Pancreas (tissue), 10 donors: Measurements from ENCODE around the gene CLEC1B. TPM values are rescaled to one million over a fixed set of nuclear protein-coding genes. Genes with fewer than 3 reads are reported as not detected.
"Not testable (repeated sequence)": the region's sequence is repeated elsewhere in the genome, so short reads cannot be mapped to it uniquely, and the experiment has no call there.

Experiments used
- ATAC-seq, 4 donors: fragments of 200-7000 bp; cut with Tn5 transposase; one replicate each; pipeline versions ENCODE4 v1.8.0 to v1.9.1; 2020; ENCODE audit warnings: mild to moderate bottlenecking in 4 of 4, moderate library complexity in 4 of 4
- DNase-seq, 6 donors: peaks; one replicate each; pipeline ENCODE4 v3.0.0-alpha.2; 2020
- FAIRE-seq: peaks from 2 replicates; lab custom pipeline; 2012; peaks lifted over from hg19 to GRCh38; lab: Jason Lieb, UNC
- H3K27ac ChIP-seq, 4 donors: fragments of 200-600 bp; sonication (generic); 1 replicate in 3 of 4; 2 replicates in 1 of 4; pipeline versions ENCODE4 v1.5.0 to v1.8.0; 2020
- H3K27me3 ChIP-seq, 4 donors: fragments of 200-600 bp; one replicate each; pipeline ENCODE4 v1.8.0; 2021
- H3K36me3 ChIP-seq, 3 donors: fragments of 200-600 bp; sonication (generic) in 1 of 3; one replicate each; pipeline versions ENCODE4 v1.5.0 to v1.8.0; 2020 to 2021
- H3K4me1 ChIP-seq, 3 donors: fragments of 200-600 bp; one replicate each; pipeline ENCODE4 v1.8.0; 2021
- H3K4me3 ChIP-seq, 4 donors: fragments of 200-600 bp; sonication (generic) in 2 of 4; one replicate each; pipeline versions ENCODE4 v1.5.0 to v1.8.0; 2020 to 2021
- H3K9me3 ChIP-seq, 4 donors: fragments of 200-600 bp; one replicate each; pipeline ENCODE4 v1.8.0; 2021
- CTCF ChIP-seq, 4 donors: fragments of 200-600 bp; sonication (generic) in 3 of 4; IDR thresholded peaks; one replicate each; pipeline versions ENCODE4 v1.5.0 to v1.8.0; 2021; ENCODE audit warnings: antibody characterized with exemption in 4 of 4
- WGBS, 2 donors: extraction: QIAGEN DNeasy Blood & Tissue Kit; methylation state at CpG; one replicate each; pipeline ENCODE4 v1.1.7; 2013; 5-methylcytosine and 5-hydroxymethylcytosine counted together
- intact Hi-C, 3 donors: fragments of 100-400 bp; cut with DNase I; formaldehyde crosslinking; loops; one replicate each; pipeline versions ENCODE4 v1.11.1 to v1.14.2; 2022
- polyA plus RNA-seq, 2 donors: library from polyadenylated mRNA; stranded (reverse); fragments of 200-250 nt; gene quantifications; one replicate each; pipeline ENCODE4 v1.2.3, GENCODE V29; 2013
- total RNA-seq, 6 donors: library from RNA; stranded (reverse); fragmentation: NEBNext Ultra II Directional in 4 of 6; extraction: Animal tissue kit (Norgen Biotek cat#: 25700) in 4 of 6; gene quantifications; one replicate each; pipeline versions ENCODE4 v1.2.1 to v1.2.4, GENCODE V29; 2021 to 2023
- donor health status: healthy with polysubstance abuse.
- donor health status: DM: no; HTN: no; CAD: no; lungs with moderate emphysema.
- donor health status: DM: no; HTN: no; CAD: no.
- donor health status: control.
- donor health status: control.
- donor health status: Bipolar disorder and iron deficiency.
- donor health status: DM: yes; HTN: yes; CAD: no.
- donor health status: DM: no; HTN: no; CAD: no.
- donor health status: DM: no; HTN: no; CAD: no.
- donor health status: DM: yes; HTN: yes; CAD: no.

CLEC1B gene
- total and polyA plus RNA-seq, 8 donors, result 0.02 TPM; not detected in 7

DNA sequence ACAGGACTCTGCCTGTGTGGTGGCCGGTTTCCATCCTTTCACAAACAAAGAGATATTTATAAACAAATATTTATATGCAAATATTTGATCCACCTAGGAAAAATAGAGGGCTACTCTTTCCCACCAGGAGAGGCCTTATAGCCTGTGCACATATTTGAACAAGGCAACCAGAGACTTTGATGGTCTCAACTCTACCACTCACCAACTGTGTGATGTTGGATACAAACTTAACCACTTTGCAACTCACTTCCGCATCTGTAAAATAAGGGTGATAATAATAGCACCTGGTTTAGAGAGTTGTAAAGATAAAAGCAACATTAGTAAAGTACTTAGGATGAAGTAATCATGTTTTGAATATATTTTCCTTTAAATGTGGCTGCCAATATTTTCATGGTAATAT, 29.2 kb downstream of the CLEC1B start:
- DNase-seq, result no peak
- intact Hi-C loops, result no loop called here
- no peak overlapping the region for H3K4me3 ChIP-seq
- no peak for FAIRE-seq
- 47 to 49% methylated on average over 2 of the region's 2 CpGs for WGBS, 2 donors
- ATAC-seq, result no peak
- H3K27ac ChIP-seq, result no peak overlapping the region
- no peak for TF ChIP-seq CTCF (IDR thresholded peaks at IDR 0.05)
- no peaks in the 10 kb centered on the region for H3K9me3 ChIP-seq
- H3K36me3 ChIP-seq, result no peaks in the 10 kb centered on the region
- H3K27me3 ChIP-seq, result no peaks in the 10 kb centered on the region
- H3K4me1 ChIP-seq, result no peaks in the 10 kb centered on the region

GRCh38 chr12:9961901-9962300, 37.0 kb downstream of the CLEC1B start:
- DNase-seq (no peak), FAIRE-seq (no peak), ATAC-seq (no peak)
- no peaks in the 10 kb centered on the region for H3K27me3 ChIP-seq
- no peaks in the 10 kb centered on the region for H3K9me3 ChIP-seq
- H3K4me1 ChIP-seq, result no peaks in the 10 kb centered on the region
- 79 to 86% methylated on average over 3 of the region's 3 CpGs for WGBS, 2 donors
- H3K27ac ChIP-seq, result no peak overlapping the region
- TF ChIP-seq CTCF (IDR thresholded peaks at IDR 0.05), result no peak
- H3K36me3 ChIP-seq, result no peaks in the 10 kb centered on the region
- intact Hi-C loops, result no loop called here
- no peak overlapping the region for H3K4me3 ChIP-seq

- H3K36me3 ChIP-seq, result no peaks in the 10 kb centered on the region
- intact Hi-C loops, result no loop called here
- no peaks in the 10 kb centered on the region for H3K4me1 ChIP-seq
- ATAC-seq (no peak), DNase-seq (no peak), FAIRE-seq (no peak)
- no peak overlapping the region for H3K27ac ChIP-seq
- no peaks in the 10 kb centered on the region for H3K27me3 ChIP-seq
- H3K4me3 ChIP-seq, result no peak overlapping the region
- H3K9me3 ChIP-seq, result no peaks in the 10 kb centered on the region
- 89 to 95% methylated on average over 3 of the region's 3 CpGs for WGBS, 2 donors
- no peak for TF ChIP-seq CTCF (IDR thresholded peaks at IDR 0.05)
These were observed 37.8 kb downstream of the CLEC1B start for GRCh38 chr12:9961106-9961505.

DNA sequence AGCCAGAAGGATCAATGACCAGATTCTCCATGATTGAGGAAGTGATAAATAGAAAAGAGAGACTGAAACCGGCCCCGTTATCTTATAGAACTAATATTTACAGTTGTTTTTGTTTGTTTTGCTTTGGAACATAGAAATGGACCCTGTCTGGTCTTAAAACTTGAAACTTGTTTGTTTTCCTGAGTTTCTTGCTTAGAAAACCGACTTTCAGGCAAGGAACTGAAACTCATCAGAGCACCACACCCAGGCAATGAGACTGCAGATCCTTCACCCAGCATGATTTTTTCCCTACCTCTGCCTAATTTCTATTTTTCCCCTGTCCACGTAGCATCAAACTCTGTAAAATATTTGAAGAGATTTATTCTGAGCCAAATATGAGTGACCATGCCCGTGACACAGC, 38.3 kb downstream of the CLEC1B start:
- FAIRE-seq, result no peak
- no peak overlapping the region for H3K27ac ChIP-seq
- no peak for ATAC-seq
- H3K9me3 ChIP-seq, result no peaks in the 10 kb centered on the region
- no peak for DNase-seq
- H3K4me1 ChIP-seq, result no peaks in the 10 kb centered on the region
- 45 to 48% methylated on average over 5 of the region's 5 CpGs for WGBS, 2 donors
- no peak overlapping the region for H3K4me3 ChIP-seq
- H3K27me3 ChIP-seq, result no peaks in the 10 kb centered on the region
- no peaks in the 10 kb centered on the region for H3K36me3 ChIP-seq
- TF ChIP-seq CTCF (IDR thresholded peaks at IDR 0.05), result no peak
- intact Hi-C loops, result no loop called here

GRCh38 chr12:9957834-9958233, 41.1 kb downstream of the CLEC1B start:
- ATAC-seq, result no peak
- Histone ChIP-seq H3K4me1 (no peaks in the 10 kb centered on the region), H3K27me3 (no peaks in the 10 kb centered on the region), H3K36me3 (no peaks in the 10 kb centered on the region), H3K27ac (no peak overlapping the region), H3K4me3 (no peak overlapping the region), H3K9me3 (no peaks in the 10 kb centered on the region)
- DNase-seq, result no peak
- TF ChIP-seq CTCF (IDR thresholded peaks at IDR 0.05), result no peak
- no peak for FAIRE-seq
- intact Hi-C loops, result no loop called here

DNA sequence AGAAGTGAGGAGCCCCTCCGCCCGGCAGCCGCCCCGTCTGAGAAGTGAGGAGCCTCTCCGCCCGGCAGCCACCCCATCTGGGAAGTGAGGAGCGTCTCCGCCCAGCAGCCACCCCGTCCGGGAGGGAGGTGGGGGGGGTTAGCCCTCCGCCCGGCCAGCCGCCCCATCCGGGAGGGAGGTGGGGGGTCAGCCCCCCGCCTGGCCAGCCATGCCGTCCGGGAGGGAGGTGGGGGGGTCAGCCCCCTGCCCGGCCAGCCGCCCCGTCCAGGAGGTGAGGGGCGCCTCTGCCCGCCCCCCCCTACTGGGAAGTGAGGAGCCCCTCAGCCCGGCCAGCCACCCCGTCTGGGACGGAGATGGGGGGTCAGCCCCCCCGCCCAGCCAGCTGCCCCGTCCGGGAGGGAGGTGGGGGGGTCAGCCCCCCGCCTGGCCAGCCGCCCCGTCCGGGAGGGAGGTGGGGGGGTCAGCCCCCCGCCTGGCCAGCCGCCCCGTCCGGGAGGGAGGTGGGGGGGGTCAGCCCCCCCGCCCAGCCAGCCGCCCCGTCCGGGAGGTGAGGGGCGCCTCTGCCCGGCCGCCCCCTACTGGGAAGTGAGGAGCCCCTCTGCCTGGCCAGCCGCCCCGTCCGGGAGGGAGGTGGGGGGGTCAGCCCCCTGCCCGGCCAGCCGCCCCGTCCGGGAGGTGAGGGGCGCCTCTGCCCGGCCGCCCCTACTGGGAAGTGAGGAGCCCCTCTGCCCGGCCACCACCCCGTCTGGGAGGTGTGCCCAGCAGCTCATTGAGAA, 45.8 kb downstream of the CLEC1B start:
- ATAC-seq, H3K36me3 ChIP-seq, H3K4me3 ChIP-seq, H3K9me3 ChIP-seq, H3K27me3 ChIP-seq, intact Hi-C loops, H3K27ac ChIP-seq, FAIRE-seq, H3K4me1 ChIP-seq: not testable (repeated sequence)
- DNase-seq, result peak in 2 of 6 donors; percentile 22 to 83
- 88 to 92% methylated on average over 9 to 14 of the region's 55 CpGs for WGBS, 2 donors
